GM18909 (cell line): ENCODE data around the gene AKAP1.

Experiments used
- ATAC-seq: cut with Tn5 transposase; IDR thresholded peaks from one replicate; pipeline ENCODE4 v1.9.1; 2021; ENCODE audit warnings: mild to moderate bottlenecking; ENCODE audit not compliant: unreplicated experiment, poor library complexity

AKAP1 gene, protein sequence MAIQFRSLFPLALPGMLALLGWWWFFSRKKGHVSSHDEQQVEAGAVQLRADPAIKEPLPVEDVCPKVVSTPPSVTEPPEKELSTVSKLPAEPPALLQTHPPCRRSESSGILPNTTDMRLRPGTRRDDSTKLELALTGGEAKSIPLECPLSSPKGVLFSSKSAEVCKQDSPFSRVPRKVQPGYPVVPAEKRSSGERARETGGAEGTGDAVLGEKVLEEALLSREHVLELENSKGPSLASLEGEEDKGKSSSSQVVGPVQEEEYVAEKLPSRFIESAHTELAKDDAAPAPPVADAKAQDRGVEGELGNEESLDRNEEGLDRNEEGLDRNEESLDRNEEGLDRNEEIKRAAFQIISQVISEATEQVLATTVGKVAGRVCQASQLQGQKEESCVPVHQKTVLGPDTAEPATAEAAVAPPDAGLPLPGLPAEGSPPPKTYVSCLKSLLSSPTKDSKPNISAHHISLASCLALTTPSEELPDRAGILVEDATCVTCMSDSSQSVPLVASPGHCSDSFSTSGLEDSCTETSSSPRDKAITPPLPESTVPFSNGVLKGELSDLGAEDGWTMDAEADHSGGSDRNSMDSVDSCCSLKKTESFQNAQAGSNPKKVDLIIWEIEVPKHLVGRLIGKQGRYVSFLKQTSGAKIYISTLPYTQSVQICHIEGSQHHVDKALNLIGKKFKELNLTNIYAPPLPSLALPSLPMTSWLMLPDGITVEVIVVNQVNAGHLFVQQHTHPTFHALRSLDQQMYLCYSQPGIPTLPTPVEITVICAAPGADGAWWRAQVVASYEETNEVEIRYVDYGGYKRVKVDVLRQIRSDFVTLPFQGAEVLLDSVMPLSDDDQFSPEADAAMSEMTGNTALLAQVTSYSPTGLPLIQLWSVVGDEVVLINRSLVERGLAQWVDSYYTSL

DNA sequence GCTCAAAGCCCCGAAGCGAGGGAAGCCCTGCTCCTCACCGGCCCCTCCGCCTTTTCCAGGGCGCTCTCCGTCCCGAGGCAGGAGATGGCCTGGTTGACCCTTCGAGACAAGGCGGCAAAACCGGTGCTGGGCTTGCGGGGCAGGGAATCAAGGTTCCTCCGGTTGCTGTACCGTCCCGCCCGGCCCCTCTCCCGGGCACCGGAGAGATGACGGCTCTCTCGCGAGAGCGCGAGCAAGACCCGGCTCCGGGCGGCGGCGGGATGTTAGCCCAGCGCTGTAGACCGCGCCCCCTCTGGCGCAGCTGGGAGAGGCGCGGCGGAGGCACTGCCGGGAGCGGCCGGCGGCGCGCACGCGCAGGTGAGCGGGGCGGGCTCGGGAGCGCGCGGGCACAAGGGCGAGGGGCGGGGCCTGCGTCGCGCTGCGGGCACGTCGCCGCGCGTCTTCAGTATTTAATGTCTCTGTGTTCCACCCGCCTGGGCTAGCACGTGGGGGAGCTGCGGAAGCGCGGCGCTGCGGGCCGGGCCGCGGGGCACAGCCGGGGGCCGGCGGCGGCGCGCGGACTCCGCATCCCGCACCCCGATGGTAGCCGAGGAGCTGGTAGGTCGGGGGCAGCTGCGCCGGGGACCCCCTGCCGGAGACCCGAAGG lies at the start of gene AKAP1:
AKAP1 (plus strand) TSS at position 445 of the 646 bp plus-strand sequence. CDS start 20,219 bp downstream, outside the sequence.
- ATAC-seq: peak; percentile 90

DNA sequence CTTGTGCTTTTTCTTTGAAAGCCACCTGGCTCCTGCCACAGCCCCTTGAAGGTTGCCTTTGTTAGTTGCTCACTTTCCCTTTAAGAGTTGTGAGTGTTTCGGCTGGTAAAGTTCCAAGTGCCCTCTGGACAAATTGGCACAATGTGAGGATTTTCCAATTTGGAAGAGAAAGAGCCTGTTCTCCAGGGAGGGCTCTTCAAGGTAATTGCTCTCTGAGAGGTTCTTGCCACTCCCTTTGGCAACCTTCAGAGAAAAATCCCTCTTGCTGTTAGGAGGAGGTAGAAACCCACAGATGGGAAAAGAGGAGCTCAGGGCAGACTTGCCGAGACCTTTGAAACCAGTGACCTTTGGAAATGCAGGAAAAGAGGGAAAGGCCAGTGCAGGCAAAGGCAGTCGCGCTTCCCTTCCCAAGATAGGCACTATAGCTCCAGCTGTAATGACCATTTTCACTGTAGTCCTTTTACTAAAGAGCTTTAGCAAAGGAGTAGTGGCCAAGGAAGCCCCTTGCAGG lies 49.0 kb upstream of the AKAP1 start:
- ATAC-seq: no peak

DNA sequence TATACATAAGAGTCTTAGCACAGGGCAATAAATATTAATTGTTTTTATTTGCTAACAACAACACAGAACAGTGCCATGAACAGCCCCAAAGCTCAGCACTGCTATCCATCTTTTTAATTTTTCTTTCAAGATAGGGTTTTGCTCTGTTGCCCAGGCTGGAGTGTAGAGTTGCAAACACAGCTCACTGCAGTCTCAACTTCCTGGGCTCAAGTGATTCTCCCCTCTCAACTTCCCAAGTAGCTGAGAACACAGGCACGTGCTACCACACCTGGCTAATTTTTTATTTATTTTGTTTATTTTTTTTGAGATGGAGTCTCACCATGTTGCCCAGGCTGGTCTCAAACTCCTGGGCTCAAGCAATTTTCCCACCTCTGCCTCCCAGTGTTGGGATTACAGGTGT lies 47.6 kb upstream of the AKAP1 start:
- ATAC-seq: no peak

DNA sequence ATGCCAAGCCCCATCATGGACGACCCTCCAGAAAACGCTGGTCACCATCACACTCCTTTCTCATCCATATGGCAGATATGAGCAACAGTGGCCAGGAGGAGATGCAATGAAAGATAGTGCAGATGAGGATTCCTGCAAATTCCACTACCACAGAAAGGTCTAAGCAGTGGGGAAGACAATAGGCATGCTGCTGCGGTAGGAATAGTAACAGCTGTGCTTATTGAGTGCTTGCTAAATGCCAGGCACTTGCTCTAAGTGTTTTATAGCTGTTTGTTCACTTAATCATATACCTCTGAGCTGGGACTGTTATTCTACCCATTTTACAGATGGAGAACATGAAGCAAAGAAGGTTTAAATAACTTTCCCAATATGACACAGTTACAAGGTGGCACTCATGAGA lies 46.6 kb upstream of the AKAP1 start:
- ATAC-seq: no peak

DNA sequence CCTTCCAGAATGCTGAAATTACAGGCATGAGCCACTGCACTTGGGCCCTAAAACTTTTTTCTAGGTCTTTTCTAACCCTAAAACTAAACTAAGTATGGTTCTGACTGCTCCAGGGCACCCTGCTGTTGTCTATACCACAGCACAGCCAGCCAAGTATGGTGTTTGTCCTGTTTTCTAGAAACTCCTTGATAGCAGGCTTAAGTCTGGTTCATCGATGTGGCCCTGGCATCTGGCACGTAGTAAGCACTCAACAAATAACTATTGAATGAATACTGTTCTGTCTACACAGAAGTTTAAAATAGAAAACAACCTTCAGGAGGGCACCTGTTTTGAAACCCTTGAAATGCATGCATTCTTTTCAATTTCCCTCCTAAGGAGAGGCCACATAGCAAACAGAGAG lies 44.5 kb upstream of the AKAP1 start:
- ATAC-seq: no peak

DNA sequence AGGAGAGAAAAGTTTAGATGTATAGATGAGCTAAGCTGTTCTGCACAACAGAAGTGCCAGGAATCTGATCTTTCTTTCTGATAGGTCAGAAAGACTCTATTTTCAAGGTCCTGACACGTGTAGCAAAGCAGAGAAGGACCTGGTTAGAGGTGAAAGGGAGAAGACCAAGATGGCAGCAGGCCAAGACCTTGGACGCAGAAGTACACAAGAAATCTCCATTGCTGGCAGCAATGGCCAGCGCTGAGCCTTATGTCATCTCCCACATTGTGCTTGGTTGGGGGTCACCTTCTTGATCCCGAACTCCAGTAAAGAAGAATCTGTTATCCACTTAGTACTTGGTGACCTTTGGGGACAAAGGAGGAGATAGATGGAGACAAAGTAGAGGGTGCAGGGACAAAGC lies 41.8 kb upstream of the AKAP1 start:
- ATAC-seq: no peak

DNA sequence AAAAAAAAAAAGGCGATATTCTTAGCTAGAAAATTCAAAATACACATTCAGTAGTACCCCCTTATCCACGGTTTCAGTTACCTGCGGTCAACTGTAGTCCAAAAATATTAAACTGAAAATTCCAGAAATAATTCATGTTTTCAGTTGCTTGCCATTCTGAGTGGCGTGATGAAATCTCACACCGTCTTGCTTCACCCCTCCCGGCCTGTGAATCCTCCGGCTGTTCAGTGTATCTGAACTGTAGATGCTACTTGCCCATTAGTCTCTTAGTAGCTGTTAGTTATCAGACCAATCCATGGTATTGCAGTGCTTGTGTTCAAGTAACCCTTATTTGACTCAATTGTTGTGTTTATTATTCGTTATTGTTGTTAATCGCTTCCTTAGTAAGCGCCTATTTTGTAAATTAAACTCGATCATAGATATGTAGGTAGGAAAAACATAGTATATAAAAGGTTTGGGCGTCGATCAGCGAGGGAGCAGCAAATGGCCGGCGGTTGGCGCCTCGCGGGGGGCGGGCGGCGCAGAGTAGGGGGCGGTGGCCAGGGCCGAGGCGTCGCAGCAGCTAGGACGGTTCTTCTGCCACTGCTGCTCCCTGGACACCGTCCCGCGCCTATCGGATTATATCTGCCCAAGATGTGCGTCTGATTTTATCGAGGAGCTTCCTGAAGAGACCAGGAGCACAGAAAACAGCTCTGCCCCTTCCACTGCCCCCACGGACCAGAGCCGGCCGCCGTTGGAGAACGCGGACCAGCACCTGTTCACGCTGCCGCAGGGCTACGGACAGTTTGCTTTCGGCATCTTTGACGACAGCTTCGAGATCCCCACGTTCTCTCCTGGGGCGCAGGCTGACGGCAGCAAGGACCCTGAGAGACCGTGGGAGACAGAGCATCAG lies 39.8 kb upstream of the AKAP1 start:
- ATAC-seq: peak; percentile 8

DNA sequence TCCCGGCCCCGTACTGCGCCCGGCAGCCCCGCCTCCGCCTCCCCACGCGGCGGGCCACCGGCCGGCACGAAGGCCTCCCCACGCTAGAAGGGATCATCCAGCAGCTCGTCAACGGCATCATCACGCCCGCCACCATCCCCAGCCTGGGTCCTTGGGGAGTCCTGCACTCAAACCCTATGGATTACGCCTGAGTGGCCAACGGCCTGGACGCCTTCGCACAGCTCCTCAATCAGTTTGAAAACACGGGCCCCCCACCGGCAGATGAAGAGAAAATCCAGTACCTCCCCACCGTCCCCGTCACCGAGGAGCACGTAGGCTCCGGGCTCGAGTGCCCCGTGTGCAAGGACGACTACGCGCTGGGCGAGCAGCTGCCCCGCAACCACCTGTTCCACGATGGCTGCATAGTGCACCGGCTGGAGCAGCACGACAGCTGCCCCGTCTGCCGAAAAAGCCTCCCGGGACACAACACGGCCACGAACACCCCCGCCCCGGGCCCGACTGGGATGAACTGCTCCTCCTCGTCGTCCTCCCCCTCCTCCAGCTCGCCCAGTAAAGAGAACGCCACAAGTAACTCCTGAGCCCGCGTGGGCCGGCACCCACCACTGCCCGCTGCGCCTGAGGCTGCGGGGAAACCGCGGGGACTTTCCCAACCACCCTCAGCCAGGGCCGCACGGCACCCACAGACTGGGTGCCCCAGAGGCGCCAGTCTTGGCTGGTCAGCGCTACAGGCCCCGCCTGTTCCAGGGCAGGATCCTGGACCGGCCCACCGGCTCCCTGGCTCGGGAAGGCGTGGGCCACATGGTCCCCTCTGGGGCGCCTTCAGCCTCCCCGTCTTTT lies 39.0 kb upstream of the AKAP1 start:
- peak; percentile 84 for ATAC-seq

DNA sequence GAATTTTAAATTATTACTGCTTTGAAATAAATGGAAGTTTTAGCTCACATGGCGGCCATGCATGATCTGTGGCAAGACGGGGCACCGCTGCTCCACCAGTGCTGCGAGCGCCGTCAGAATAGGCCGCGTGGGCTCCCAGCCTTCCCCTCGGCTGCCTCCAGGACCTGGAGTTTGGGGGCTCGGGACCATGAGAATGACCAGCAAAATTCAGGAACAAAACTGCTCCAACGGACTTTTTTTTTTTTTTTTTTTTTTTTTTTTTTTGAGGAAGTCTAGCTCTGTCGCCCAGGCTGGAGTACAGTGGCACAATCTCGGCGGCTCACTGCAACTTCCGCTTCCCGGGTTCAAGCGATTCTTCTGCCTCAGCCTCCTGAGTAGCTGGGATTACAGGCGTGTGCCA lies 38.3 kb upstream of the AKAP1 start:
- ATAC-seq: no peak

DNA sequence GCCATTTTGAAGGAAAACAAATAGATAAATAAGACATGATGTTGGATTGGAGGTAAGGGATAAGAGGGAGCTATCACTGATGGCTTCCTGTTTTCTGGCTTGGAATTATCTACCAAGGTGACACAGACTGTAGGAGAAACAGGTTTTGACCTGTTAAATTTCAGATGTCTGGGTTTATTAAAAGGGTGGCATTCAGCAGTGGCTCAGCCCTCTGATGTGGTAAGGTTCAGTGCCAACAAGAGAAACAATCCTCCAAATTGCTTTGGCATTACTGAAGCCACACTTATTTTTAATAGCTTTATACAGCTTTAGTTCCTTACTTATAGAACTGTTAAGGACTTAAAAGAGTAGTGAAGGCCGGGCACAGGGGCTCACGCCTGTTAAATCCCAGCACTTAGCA lies 37.0 kb upstream of the AKAP1 start:
- ATAC-seq: no peak

DNA sequence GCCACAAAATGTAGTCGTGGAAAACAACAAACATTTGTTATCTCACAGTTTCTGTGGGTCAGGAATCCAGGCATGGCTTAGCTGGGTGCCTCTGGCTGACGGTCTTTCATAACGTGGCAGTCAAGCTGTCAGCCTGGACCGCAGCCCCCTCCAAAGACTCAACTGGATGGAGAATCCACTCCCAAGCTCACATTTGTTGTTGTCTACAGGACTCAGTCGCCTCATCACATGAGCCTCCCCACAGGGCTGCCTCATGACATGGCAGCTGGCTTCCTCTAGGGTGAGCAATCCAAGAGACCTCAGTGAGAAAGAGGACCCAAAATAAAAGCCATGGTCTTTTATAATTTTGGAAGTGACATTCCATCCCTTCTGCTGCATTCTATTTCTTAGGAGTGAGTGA lies 34.7 kb upstream of the AKAP1 start:
- ATAC-seq: no peak

DNA sequence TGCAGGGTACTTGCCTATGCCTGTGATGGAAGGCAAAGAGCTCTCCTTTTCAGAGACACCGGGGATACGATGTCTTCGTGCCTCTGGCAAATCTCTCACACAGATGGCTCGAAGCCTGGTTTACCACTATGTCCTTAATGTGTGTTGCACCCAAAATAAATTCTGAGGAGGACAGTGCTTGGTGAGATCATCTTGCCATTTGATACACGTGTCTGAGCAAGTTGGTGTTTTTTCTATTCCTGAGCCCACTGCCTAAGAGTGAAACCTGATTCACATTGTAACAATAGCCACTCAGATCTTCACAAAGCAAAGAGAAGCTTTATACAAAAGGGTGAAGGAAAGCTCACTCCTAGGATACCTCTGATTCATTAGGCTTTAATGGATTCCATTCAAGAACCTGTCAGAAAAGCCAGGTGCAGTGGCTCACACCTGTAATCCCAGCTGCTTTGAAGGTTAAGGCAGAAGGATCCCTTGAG lies 33.1 kb upstream of the AKAP1 start:
- ATAC-seq: no peak

DNA sequence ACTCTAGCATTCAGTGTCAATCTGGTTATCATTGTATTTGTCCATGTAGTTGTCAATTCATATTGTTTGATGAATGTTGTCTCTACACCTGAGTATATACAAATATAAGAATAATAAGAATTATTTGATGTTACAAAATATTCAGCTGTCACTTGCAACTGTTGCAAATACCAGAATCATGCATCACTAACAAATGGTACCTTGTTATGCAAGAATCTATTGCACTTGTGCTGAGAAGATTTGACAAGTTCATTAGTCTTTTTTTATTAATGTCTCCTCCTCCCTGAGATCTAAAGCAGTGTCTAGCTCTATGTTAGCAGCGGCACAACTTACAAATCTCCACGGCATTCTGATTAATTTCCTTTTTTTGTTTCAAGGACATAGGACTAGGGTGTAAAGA lies 22.2 kb upstream of the AKAP1 start:
- no peak for ATAC-seq

DNA sequence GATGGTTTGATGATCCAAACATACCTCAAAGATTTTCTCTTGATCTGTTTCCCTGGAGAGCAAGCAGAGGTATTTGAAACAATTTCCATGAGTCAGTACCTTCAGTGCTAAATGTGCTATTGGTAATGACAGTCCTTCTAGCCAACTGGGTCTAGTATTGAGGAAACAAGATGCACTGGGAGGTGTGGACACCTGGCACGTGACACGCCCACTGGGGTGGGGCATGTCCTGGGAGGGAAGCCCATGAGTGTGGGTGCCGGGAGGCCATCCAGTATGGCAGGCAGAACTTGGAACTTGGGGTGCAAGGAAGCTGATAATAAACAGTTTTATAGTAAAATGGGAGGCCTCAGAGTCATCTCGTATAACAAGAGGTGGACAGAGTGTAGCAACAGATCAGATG lies 17.9 kb upstream of the AKAP1 start:
- ATAC-seq: no peak

DNA sequence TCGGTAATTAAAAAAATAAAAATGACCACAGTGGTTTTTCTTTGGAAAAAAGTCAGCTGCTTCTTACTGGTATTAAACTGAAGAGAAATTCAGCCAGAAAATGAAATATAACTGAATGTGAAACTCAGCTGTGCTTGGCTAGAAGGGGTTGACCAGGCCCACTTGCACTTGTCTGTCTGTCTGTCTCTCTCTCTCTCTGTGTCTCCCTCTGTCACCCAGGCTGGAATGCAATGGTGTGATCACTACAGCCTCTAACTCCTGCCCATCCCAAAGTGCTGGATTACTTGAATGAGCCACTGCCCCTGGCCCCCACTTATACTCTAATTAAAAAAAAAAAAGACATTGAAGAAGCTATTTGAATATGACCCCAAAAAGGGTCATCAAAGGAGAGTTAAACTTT lies 17.3 kb upstream of the AKAP1 start:
- no peak for ATAC-seq

DNA sequence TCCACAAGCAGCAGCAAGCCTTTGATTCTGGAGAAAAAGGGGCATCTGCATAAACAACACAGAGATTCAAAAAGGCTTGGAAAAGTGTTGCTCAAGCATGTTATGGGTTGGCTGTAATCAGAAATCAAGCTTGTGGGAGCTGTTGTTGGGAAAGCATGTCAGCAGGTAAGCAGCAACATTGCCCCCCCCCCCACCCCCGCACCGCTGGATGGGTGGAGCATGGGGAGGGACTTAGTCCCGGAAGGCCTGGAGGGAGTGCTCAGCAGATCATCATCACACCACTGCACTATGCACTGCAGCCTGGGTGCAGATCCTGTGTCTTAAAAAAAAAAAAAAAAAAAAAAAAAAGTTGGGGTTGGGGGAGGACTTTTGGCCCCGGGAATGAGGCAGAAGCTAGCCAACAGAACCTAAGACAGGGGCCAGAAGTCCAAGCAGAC lies 16.8 kb upstream of the AKAP1 start:
- no peak for ATAC-seq

DNA sequence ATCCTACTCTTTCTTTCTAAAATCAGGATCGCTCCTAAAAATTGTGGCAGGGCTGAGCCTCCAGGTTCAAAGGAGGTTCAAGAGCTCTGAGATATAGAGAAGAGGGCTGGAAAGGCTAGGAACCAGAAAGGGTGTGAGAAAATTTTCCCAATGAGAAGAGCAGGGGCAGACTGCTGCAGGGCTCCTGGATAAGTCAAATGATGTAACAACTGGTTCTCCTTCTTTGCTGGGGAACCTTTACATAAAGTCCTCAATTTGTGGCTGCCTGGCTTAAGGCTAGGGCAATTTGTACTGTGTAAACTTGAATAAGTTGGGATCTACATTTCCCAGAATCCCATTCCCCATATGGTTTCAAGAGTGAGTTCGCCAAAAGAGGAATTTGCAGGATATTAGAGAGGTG lies 16.3 kb upstream of the AKAP1 start:
- no peak for ATAC-seq

DNA sequence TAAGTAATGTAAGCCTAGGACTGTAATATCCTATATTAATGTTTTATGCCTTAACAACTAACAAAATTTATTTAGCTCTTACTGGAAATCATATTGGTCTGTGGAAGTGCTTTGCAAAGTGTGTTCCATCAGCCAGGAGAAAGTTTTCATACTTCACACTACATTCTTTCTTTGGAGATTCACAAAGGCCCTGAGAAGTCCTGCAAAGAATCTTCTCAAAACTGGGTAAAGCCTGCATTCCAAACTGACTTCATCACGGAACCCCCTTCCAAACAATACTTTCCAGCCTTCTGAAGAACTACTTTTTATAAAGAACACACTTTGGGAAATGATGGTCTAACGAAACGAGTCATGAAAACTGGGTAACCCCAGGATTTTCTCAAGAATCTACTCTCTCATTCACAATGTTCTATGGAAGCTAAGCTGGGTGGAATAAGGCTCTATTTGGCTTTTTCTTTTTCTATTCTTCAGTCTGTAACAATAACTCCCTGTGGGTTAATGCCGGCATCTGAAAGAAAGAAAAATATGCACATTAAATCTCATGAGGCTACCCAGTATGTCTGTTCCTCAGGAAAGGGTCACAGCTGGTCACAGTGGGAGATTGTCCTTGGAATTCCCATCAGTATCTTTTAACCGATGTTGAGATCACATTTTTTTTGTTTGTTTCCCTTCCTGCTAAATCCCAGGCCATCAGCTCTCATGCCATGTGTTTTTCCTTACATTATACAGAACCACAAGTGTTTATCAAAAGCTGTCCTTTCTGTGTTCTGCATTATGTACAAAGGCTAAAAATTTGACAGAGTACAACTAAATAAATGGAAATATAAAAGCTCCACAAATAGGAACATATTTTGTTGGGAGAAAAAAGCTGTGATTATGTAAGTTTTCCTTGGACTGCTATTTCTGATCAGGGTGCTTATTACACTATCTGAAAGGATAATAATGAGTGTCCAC lies 12.8 kb upstream of the AKAP1 start:
- ATAC-seq: no peak
